Retinal pigment epithelial cell (primary cell): Measurements from ENCODE around the gene RNF224.

Source experiments
- DNase-seq: peaks from one replicate; pipeline ENCODE4 v3.0.0-alpha.2; 2010; ENCODE audit warnings: low read depth
- H3K4me3 ChIP-seq: 2 replicates; pipeline ENCODE4 v1.5.1; 2011; ENCODE audit warnings: mild to moderate bottlenecking, low read length, control low read depth, moderate library complexity
- CTCF ChIP-seq: conservative IDR thresholded peaks from 2 replicates; pipeline ENCODE4 v1.5.1; 2011; ENCODE audit warnings: low read depth, low read length, control low read depth, inconsistent platforms

RNF224 gene

DNA sequence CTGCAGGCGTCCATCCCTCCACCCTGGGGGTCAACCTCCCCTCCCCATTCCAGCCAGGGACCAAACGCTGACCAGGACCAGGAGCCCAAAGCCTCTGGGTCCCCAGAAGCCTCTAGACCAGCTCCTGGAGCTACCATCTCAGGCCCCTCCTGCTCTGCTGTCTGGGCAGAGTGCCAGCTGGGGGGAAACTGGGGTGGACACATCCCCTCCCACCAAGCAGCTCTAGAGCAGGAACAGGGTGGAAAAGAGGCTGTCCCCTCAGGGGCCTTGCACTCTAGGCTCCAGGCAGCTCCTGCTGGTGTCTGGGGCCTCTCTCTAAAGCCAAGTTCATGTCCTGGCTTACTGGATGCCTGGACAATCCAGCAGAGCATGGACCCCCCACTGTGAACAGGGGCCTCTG, 34.4 kb upstream of the RNF224 start:
- H3K4me3 ChIP-seq = no peak overlapping the region
- no peak for TF ChIP-seq CTCF
- no peak for DNase-seq

DNA sequence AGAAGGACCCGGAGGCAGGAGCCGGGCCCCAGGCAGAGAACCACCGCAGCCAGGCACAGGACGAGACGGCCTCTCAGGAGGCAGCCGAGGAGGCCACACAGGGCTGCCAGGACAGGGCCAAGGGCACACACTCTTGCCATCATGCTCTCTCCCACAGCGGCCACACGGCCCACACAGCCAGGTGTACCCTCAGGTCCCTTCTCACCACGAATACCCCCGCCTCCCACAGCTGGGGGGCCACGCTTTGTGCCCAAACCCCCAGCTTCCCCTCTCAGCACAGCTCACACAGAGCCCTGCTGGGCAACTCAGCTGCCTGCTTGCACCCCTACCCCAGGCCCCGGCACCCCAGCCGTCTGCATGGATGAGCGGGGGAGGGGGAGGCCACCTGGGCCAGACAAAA, 33.5 kb upstream of the RNF224 start:
- DNase-seq = no peak
- TF ChIP-seq CTCF = no peak
- peak overlapping the region; percentile 40 for H3K4me3 ChIP-seq

GRCh38 chr9:137194388-137194787, 32.9 kb upstream of the RNF224 start:
- peak overlapping the region; percentile 84 for H3K4me3 ChIP-seq
- DNase-seq = peak; percentile 94
- no peak for TF ChIP-seq CTCF

GRCh38 chr9:137194909-137195308, 32.4 kb upstream of the RNF224 start:
- peak overlapping the region; percentile 84 for H3K4me3 ChIP-seq
- no peak for TF ChIP-seq CTCF
- no peak for DNase-seq

GRCh38 chr9:137195525-137196220, 31.6 kb upstream of the RNF224 start:
- DNase-seq = no peak
- no peak for TF ChIP-seq CTCF
- peak overlapping the region; percentile 84 for H3K4me3 ChIP-seq

DNA sequence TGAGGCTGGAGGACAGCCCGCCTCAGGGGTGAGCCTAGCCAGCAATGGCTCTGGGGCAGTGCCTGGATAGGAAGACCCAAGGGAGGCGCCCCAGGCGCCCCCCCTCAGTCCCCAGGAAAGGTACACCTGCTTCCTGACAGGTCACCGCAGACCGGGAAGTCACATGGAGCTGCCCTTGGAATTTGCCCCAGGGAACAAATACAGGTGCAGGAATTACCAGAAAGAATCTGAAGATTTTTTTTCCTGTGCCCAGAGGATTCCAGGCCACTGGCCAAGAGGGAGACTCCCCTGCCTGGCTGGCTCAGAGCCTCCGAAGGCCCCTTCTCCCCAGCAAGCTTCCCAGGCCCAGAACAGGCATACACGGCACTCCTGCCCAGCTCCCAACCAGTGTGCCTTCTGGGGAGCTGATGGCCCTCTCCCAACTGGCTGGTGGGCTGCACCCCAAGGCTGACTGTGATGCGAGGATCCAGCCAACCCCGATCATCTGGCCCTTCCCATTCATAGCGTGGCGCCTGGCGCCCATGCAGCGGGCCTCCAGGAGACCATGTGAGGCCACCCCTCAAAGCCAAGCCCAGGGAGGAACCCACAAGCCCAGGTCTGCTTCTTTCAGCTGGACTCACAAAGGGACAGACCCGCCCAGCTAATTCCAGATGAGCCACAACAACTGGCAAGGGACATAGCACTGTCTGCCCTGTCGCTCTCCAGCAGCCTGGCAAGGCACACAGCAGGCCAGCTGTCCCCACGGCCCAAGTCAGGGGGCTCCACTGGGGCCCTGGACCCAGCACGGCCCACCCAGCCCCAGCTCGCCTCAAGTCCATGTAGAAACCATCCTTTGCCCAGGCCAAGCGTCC, 29.0 kb upstream of the RNF224 start:
- no peak for DNase-seq
- H3K4me3 ChIP-seq = peak overlapping the region; percentile 84
- no peak for TF ChIP-seq CTCF

DNA sequence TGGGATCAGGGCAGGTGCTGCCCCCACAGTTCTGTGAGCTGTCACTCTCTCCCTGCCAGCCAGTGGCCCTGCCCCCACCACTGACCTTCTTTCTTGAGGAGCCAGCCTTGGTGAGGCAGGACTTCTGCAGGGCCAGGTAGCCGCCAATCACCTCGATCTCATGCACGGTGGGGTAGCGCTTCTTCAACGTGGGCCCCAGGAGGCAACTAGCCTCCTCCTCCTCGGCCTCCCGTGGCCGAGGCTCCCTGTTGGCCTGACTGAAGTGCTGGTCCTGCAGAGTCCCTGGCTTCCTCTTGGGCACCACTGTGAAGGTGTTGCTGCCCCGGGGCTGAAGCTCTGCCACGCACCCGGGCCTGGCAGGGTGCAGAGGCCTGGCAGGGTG, 28.4 kb upstream of the RNF224 start:
- no peak for DNase-seq
- no peak for TF ChIP-seq CTCF
- H3K4me3 ChIP-seq = peak overlapping the region; percentile 84
